ENCODE results near the gene GJC3.

DNA sequence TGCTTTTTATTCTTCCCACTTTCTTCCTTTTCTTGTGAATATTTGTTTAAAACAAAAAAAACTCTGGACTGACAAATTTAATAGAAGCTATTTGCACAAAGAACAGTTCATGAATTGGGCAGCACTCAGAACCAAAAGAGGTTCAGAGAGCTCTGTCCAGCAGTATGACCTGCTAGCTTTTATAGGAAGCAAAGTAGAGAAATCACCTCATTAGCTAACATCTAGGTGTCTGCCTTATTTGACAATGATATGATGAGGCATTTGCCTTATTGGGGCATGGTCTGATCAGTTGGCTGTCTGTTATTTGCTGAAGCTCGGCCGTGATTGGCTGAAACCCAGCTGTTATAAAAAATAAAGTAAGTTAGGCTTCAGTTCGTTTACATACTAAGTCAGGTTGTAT is 9.3 kb downstream of the GJC3 start:
- TF ChIP-seq, protein P1, sequence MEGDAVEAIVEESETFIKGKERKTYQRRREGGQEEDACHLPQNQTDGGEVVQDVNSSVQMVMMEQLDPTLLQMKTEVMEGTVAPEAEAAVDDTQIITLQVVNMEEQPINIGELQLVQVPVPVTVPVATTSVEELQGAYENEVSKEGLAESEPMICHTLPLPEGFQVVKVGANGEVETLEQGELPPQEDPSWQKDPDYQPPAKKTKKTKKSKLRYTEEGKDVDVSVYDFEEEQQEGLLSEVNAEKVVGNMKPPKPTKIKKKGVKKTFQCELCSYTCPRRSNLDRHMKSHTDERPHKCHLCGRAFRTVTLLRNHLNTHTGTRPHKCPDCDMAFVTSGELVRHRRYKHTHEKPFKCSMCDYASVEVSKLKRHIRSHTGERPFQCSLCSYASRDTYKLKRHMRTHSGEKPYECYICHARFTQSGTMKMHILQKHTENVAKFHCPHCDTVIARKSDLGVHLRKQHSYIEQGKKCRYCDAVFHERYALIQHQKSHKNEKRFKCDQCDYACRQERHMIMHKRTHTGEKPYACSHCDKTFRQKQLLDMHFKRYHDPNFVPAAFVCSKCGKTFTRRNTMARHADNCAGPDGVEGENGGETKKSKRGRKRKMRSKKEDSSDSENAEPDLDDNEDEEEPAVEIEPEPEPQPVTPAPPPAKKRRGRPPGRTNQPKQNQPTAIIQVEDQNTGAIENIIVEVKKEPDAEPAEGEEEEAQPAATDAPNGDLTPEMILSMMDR (IDR thresholded peaks at IDR 0.05): no peak
- TF ChIP-seq POLR2A (IDR thresholded peaks at IDR 0.05): no peak
- no peak for TF ChIP-seq POLR2AphosphoS5 (IDR thresholded peaks at IDR 0.05)
